ENCODE measurements around the gene USH2A. TPM values are rescaled to one million over a fixed set of nuclear protein-coding genes. Genes with fewer than 3 reads are reported as not detected.

The USH2A gene
- polyA plus RNA-seq, 2 of the 4 experiments (the other 2 are of a cell fraction), result not detected

- TF ChIP-seq CTCF (IDR thresholded peaks at IDR 0.05) (no peak), HDAC2 (IDR thresholded peaks at IDR 0.05) (no peak), MYC (IDR thresholded peaks at IDR 0.05; ENCODE audit: borderline replicate concordance, low read length) (no peak), JUNB (IDR thresholded peaks at IDR 0.05) (no peak), FOSB (CRISPR knock-in tag; IDR thresholded peaks at IDR 0.05) (no peak), BHLHE40 (IDR thresholded peaks at IDR 0.05; ENCODE audit: low read depth, low read length) (no peak)
Measured at GRCh38 chr1:215594640-215595039, 828.6 kb downstream of the USH2A start (continued).

GRCh38 chr1:215590779-215591491, 832.3 kb downstream of the USH2A start:
- H3K4me3 ChIP-seq, result no peak overlapping the region
- no peak for ATAC-seq
- DNase-seq (ENCODE audit: low read depth in 1 of 2, low spot score in 1 of 2), result no peak
- CTCF ChIA-PET, result no interaction called here
- no peak overlapping the region for H3K27ac ChIP-seq
- H3K4me2 ChIP-seq, result no peak overlapping the region
- WGBS (ENCODE audit: missing lambda C conversion rate), result 90% methylated on average over 4 of the region's 4 CpGs
- POLR2A ChIA-PET, result interaction anchor here (1.2 kb wide), 1 partner anchor 24 kb away, joined by 3 read pairs; the partner anchor contains the start of gene KCTD3
- no peak for FAIRE-seq
- H3K4me1 ChIP-seq, result peaks cover 12% of the 10 kb centered on the region
- TF ChIP-seq CBX8 (IDR thresholded peaks at IDR 0.05) (no peak), SREBF2 (IDR thresholded peaks at IDR 0.05) (no peak), ZSCAN20 (CRISPR knock-in tag; IDR thresholded peaks at IDR 0.05) (no peak), ZNF302 (CRISPR knock-in tag; IDR thresholded peaks at IDR 0.05) (no peak), ESRRA (IDR thresholded peaks at IDR 0.05; ENCODE audit: borderline replicate concordance, low read length) (no peak), EHMT2 (IDR thresholded peaks at IDR 0.05; ENCODE audit: low read depth) (no peak), NR3C1 (IDR thresholded peaks at IDR 0.05) (no peak), KDM1A (IDR thresholded peaks at IDR 0.05; ENCODE audit: low read depth) (no peak), RNF2 (IDR thresholded peaks at IDR 0.05; ENCODE audit: borderline replicate concordance, low read depth) (no peak), MYC (IDR thresholded peaks at IDR 0.05; ENCODE audit: borderline replicate concordance, low read length) (no peak), CHD2 (IDR thresholded peaks at IDR 0.05; ENCODE audit: low read length, partially characterized antibody) (no peak), NPAS2 (CRISPR knock-in tag; IDR thresholded peaks at IDR 0.05; ENCODE audit: borderline replicate concordance) (no peak), EP300 (IDR thresholded peaks at IDR 0.05) (no peak), RCOR1 (IDR thresholded peaks at IDR 0.05; ENCODE audit: low read depth, low read length) (no peak), BHLHE40 (IDR thresholded peaks at IDR 0.05; ENCODE audit: low read depth, low read length) (no peak), USF2 (IDR thresholded peaks at IDR 0.05) (no peak), MAX (IDR thresholded peaks at IDR 0.05) (no peak)
- no peaks in the 10 kb centered on the region for H3K9me3 ChIP-seq

- WGBS (ENCODE audit: missing lambda C conversion rate), result 81% methylated on average over 4 of the region's 4 CpGs
- CTCF ChIA-PET, result no interaction called here
- DNase-seq (ENCODE audit: low read depth in 1 of 2, low spot score in 1 of 2), result no peak
- H3K27ac ChIP-seq, result no peak overlapping the region
- POLR2A ChIA-PET, result interaction anchor here (1.2 kb wide), 1 partner anchor 23 kb away, joined by 3 read pairs; the partner anchor contains the start of gene KCTD3
- no peak for ATAC-seq
- TF ChIP-seq CBX2 (IDR thresholded peaks at IDR 0.05; ENCODE audit: borderline replicate concordance, low read depth), result no peak
- no peak for TF ChIP-seq ZFP36 (IDR thresholded peaks at IDR 0.05; ENCODE audit: borderline replicate concordance, partially characterized antibody)
- H3K4me1 ChIP-seq, result peaks cover 7% of the 10 kb centered on the region
- FAIRE-seq, result no peak
- H3K4me2 ChIP-seq, result no peak overlapping the region
- H3K4me3 ChIP-seq, result no peak overlapping the region
- H3K9me3 ChIP-seq, result no peaks in the 10 kb centered on the region
Measured at GRCh38 chr1:215589650-215590435, 833.4 kb downstream of the USH2A start.
